GM18499 (cell line): ENCODE results near the gene ZNF189.
A peak's percentile ranks its signal among the peaks of the same experiment; 100 is the strongest.

Experiments used
- ATAC-seq: cut with Tn5 transposase; IDR thresholded peaks from one replicate; pipeline ENCODE4 v1.9.1; 2021; ENCODE audit warnings: moderate number of reproducible peaks; ENCODE audit not compliant: insufficient read depth, unreplicated experiment

ZNF189 gene

GRCh38 chr9:101445353-101446029 is 46.8 kb downstream of the ZNF189 start:
- no peak for ATAC-seq

- ATAC-seq = no peak
These were observed 48.1 kb downstream of the ZNF189 start for GRCh38 chr9:101446732-101447131.

GRCh38 chr9:101448680-101449070 is 50.0 kb downstream of the ZNF189 start:
- no peak for ATAC-seq

- ATAC-seq = peak; percentile 85
These were observed 50.5 kb downstream of the ZNF189 start for GRCh38 chr9:101449071-101449721.

- ATAC-seq = no peak
These were observed 52.3 kb downstream of the ZNF189 start for GRCh38 chr9:101450931-101451330.

GRCh38 chr9:101451498-101451897 is 52.8 kb downstream of the ZNF189 start:
- no peak for ATAC-seq

- no peak for ATAC-seq
These were observed 55.3 kb downstream of the ZNF189 start for GRCh38 chr9:101453776-101454570.

GRCh38 chr9:101455656-101456240 is 57.1 kb downstream of the ZNF189 start:
- ATAC-seq = no peak

GRCh38 chr9:101457003-101457402 is 58.4 kb downstream of the ZNF189 start:
- ATAC-seq = no peak

GRCh38 chr9:101458963-101459631 is 60.4 kb downstream of the ZNF189 start:
- no peak for ATAC-seq
